K562 (cell line): Measurements from ENCODE around the gene SPHK2. TPM values are rescaled to one million over a fixed set of nuclear protein-coding genes. Genes with fewer than 3 reads are reported as not detected.

Experiments used
- ATF3 ChIP-seq, 2 experiments: fragments of 450-650 bp in 1 of 2; sonication (generic) in 1 of 2; formaldehyde crosslinking in 1 of 2; IDR thresholded peaks in 1 of 2; conservative IDR thresholded peaks in 1 of 2; 2 replicates each; pipeline versions ENCODE4 v1.6.1 to v1.8.1; 2016 to 2023; ENCODE audit warnings: mild to moderate bottlenecking in 2 of 2, moderate library complexity in 2 of 2, inconsistent platforms in 1 of 2, missing genetic modification reagents in 1 of 2
- BRF2 ChIP-seq: IDR thresholded peaks from 3 replicates; pipeline ENCODE4 v1.6.1; 2011; ENCODE audit warnings: borderline replicate concordance, mild to moderate bottlenecking; ENCODE audit not compliant: insufficient read length, insufficient read depth
- CAMTA2 ChIP-seq: fragments of 250-450 bp; sonication (Bioruptor Pico); conservative IDR thresholded peaks from 2 replicates; pipeline ENCODE4 v1.5.1; 2022
- CCNT2 ChIP-seq: IDR thresholded peaks from 2 replicates; pipeline ENCODE4 v1.6.1; 2011; ENCODE audit warnings: borderline replicate concordance, low read depth, mild to moderate bottlenecking, moderate library complexity, mixed read lengths, low read length; ENCODE audit not compliant: insufficient read length; ENCODE audit errors: extremely low read depth
- CHD1 ChIP-seq: fragments of 200-600 bp; sonication (generic); IDR thresholded peaks from one replicate; pipeline ENCODE4 v1.6.1; 2012; ENCODE audit warnings: mild to moderate bottlenecking, moderate library complexity, low read length, inconsistent platforms
- CREB3L1 ChIP-seq: fragments of 450-650 bp; IDR thresholded peaks from 2 replicates; pipeline ENCODE4 v1.6.1; 2014; ENCODE audit warnings: low read depth, mild to moderate bottlenecking, moderate library complexity, borderline replicate concordance
- IRF9 ChIP-seq: fragments of 450-650 bp; IDR thresholded peaks from 2 replicates; pipeline ENCODE4 v1.6.1; 2016; ENCODE audit warnings: missing biosample characterization, missing genetic modification characterization
- LEF1 ChIP-seq: fragments of 450-650 bp; IDR thresholded peaks from 2 replicates; pipeline ENCODE4 v1.6.1; 2016; ENCODE audit warnings: mild to moderate bottlenecking
- MCM7 ChIP-seq, 2 experiments: fragments of 450-650 bp; IDR thresholded peaks; 2 replicates each; pipeline ENCODE4 v1.6.1; 2016 to 2018
- PCBP1 ChIP-seq: fragments of 200-400 bp; formaldehyde crosslinking; IDR thresholded peaks from 2 replicates; pipeline ENCODE4 v1.6.1; 2018; ENCODE audit warnings: mild to moderate bottlenecking, low read depth, low read length; ENCODE audit not compliant: poor library complexity, severe bottlenecking
- PKNOX1 ChIP-seq: fragments of 450-650 bp; IDR thresholded peaks from 2 replicates; pipeline ENCODE4 v1.6.1; 2016
- STAT6 ChIP-seq: sonication (generic); formaldehyde crosslinking; IDR thresholded peaks from 2 replicates; pipeline ENCODE4 v1.8.1; 2023; ENCODE audit warnings: mild to moderate bottlenecking, missing genetic modification reagents
- ZBTB2 ChIP-seq: fragments of 450-650 bp; IDR thresholded peaks from 2 replicates; pipeline ENCODE4 v1.6.1; 2016; ENCODE audit warnings: antibody characterized with exemption
- ZC3H4 ChIP-seq: sonication (generic); formaldehyde crosslinking; IDR thresholded peaks from 2 replicates; pipeline ENCODE4 v1.9.0; 2021; ENCODE audit warnings: missing genetic modification reagents, borderline replicate concordance
- ZNF431 ChIP-seq: sonication (generic); formaldehyde crosslinking; IDR thresholded peaks from 2 replicates; pipeline ENCODE4 v1.8.0; 2022; ENCODE audit warnings: mild to moderate bottlenecking, missing genetic modification reagents
- ZNF830 ChIP-seq: fragments of 250-450 bp; sonication (Bioruptor Pico); IDR thresholded peaks from 2 replicates; pipeline ENCODE4 v1.5.0; 2021; ENCODE audit warnings: mild to moderate bottlenecking
- polyA plus RNA-seq, 8 experiments: library from polyadenylated mRNA; depleted of rRNA in 4 of 8; stranded (reverse) in 5 of 8; unstranded in 3 of 8; fragments of >200 nt; fragmentation: Nextera tagmentation in 2 of 8; fragmentation: Illumina TruSeq in 1 of 8; extraction: Ambion mirVana in 2 of 8; extraction: Trizol in 1 of 8; gene quantifications; 2 replicates each; pipeline versions ENCODE4 v1.2.1 to v1.2.3, GENCODE V29; 2011 to 2014; ENCODE audit warnings: inconsistent platforms in 1 of 8, missing spikeins in 1 of 8
- total RNA-seq, 7 experiments: library from RNA; depleted of rRNA in 6 of 7; stranded (reverse); fragments of >200 nt in 6 of 7; fragmentation: Illumina TruSeq in 2 of 7; extraction: Trizol in 2 of 7; gene quantifications; 2 replicates each; pipeline versions ENCODE4 v1.2.1 to v1.2.3, GENCODE V29; 2011 to 2021; ENCODE audit warnings: low replicate concordance in 1 of 7

Gene SPHK2
- total and polyA plus RNA-seq, 9 of the 15 experiments (the other 6 are each of a cell fraction or from before 2014, with no cell fraction given): 0.10 to 15.2 (median 2.9) TPM

GRCh38 chr19:48638831-48639381 lies 19.6 kb downstream of the SPHK2 start (continued):
- TF ChIP-seq BRF2 (no peak), ZBTB2 (no peak), ZNF431 (CRISPR knock-in tag) (no peak), CCNT2 (peak; percentile 32), PKNOX1 (no peak), MCM7 (IDR thresholded peaks at IDR 0.05) (no peak), ZNF830 (CRISPR knock-in tag) (no peak), IRF9 (tag) (no peak), CREB3L1 (0 out of 2 replicates have a peak, but pooled peaks have one; percentile 9), ZC3H4 (CRISPR knock-in tag) (peak; percentile 11; the same call in 1 of the 2 replicates), LEF1 (0 out of 2 replicates have a peak, but pooled peaks have one; percentile 5), STAT6 (peak; percentile 18; the same call in 1 of the 2 replicates), PCBP1 (no peak), CHD1 (peak; percentile 85), CAMTA2 (no peak), ATF3 (IDR thresholded peaks at IDR 0.05) (peak; percentile 96), ATF3 (CRISPR knock-in tag; conservative IDR thresholded peaks at IDR 0.05) (no peak)
